Keratinocyte (primary cell): Measurements from ENCODE around the gene DNAI2.

Experiments used
- CTCF ChIP-seq, 3 experiments: IDR thresholded peaks in 1 of 3; conservative IDR thresholded peaks in 1 of 3; optimal IDR thresholded peaks in 1 of 3; 2 replicates in 2 of 3; 3 replicates in 1 of 3; pipeline versions ENCODE3 to v1.5.1; 2011; ENCODE audit warnings: low read length in 3 of 3, mild to moderate bottlenecking in 3 of 3, moderate library complexity in 2 of 3, control low read depth in 1 of 3, inconsistent platforms in 1 of 3; ENCODE audit not compliant: insufficient read depth in 2 of 3; ENCODE audit errors: extremely low read depth in 1 of 3
- EZH2 ChIP-seq: IDR thresholded peaks from one replicate; pipeline ENCODE4 v1.6.1; 2012; ENCODE audit warnings: inconsistent platforms, mild to moderate bottlenecking, low read length, moderate library complexity

- no peak for TF ChIP-seq CTCF (optimal IDR thresholded peaks at IDR 0.05 in 1 of 3, IDR thresholded peaks at IDR 0.05 in 1 of 3, conservative IDR thresholded peaks at IDR 0.05 in 1 of 3; ENCODE audit: extremely low read depth in 1 of 3, insufficient read depth in 2 of 3, low read length in 3 of 3)
- TF ChIP-seq EZH2, result no peak
Measured at GRCh38 chr17:74362069-74362405, 88.0 kb downstream of the DNAI2 start.
